ENCODE results near the gene KANSL1L.

KANSL1L gene

DNA sequence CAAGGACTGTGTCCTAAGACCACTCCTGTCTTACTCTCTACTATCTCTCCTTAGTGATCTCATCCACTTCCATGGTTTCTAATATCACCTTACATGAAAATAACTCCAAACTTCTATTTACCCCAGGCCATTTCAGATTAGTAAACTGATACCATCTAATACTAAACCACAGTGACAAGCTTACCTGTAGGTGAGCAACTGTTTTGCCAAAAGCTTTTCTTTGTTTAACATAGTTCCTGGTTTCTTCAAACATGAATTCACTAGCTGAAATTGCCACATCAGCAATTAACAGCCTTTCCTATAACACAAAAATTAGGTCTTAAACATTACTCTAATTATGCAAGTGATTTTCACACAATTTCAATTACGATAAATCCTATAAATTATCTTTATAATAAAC, 31.9 kb upstream of the KANSL1L start:
- no peak for TF ChIP-seq CTCF (conservative IDR thresholded peaks at IDR 0.05; ENCODE audit: low read depth)
- POLR2A ChIA-PET (ENCODE audit: low non-redundant PET), result no interaction called here
- CTCF ChIA-PET, result no interaction called here

DNA sequence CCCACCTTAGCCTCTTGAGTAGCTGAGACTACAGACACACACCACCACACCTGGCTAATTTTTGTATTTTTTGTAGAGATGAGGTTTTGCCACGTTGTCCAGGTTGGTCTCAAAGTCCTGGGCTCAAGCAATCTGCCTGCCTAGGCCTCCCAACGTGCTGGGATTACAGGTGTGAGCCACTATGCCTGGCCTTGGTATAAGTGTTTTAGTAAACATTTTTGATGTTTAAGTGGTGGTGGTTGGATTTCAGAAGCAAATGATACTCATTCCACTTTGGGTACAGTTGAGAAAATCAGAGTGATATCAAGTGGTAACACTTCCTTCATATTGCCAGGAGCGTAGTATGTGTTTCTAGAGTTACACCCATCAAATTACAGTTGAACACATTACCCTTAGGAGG, 28.6 kb upstream of the KANSL1L start:
- TF ChIP-seq CTCF (conservative IDR thresholded peaks at IDR 0.05; ENCODE audit: low read depth), result no peak
- H3K27ac ChIP-seq, result no peak overlapping the region
- POLR2A ChIA-PET (ENCODE audit: low non-redundant PET), result no interaction called here
- DNase-seq (ENCODE audit: low spot score), result no peak
- CTCF ChIA-PET, result interaction anchor here (0.6 to 1.7 kb wide), 3 partner anchors 21 to 133 kb away, joined by 3 to 5 read pairs (median 4); no protein-coding TSS in a partner anchor

More for the DNA sequence above, 31.9 kb upstream of the KANSL1L start:
- no peak for DNase-seq (ENCODE audit: low spot score)
- H3K27ac ChIP-seq, result no peak overlapping the region

- no peak overlapping the region for H3K27ac ChIP-seq
- peak; percentile 66 for TF ChIP-seq CTCF (conservative IDR thresholded peaks at IDR 0.05; ENCODE audit: low read depth)
- DNase-seq (ENCODE audit: low spot score), result peak; percentile 35
- POLR2A ChIA-PET (ENCODE audit: low non-redundant PET), result no interaction called here
- CTCF ChIA-PET, result interaction anchor here (0.5 to 1.7 kb wide), 13 partner anchors 9 to 943 kb away, joined by 3 to 10 read pairs (median 4); no protein-coding TSS in a partner anchor
Observed at GRCh38 chr2:210199186-210199765, 28.1 kb upstream of the KANSL1L start.

GRCh38 chr2:210198326-210198725, 27.1 kb upstream of the KANSL1L start:
- POLR2A ChIA-PET (ENCODE audit: low non-redundant PET), result no interaction called here
- no peak for TF ChIP-seq CTCF (conservative IDR thresholded peaks at IDR 0.05; ENCODE audit: low read depth)
- peak; percentile 4 for DNase-seq (ENCODE audit: low spot score)
- no peak overlapping the region for H3K27ac ChIP-seq
- CTCF ChIA-PET, result interaction anchor here (0.6 to 1.7 kb wide), 8 partner anchors 8 to 944 kb away, joined by 3 to 4 read pairs (median 4); no protein-coding TSS in a partner anchor

GRCh38 chr2:210197720-210198119, 26.5 kb upstream of the KANSL1L start:
- no peak overlapping the region for H3K27ac ChIP-seq
- ChIA-PET CTCF (interaction anchor here (0.6 to 0.7 kb wide), 2 partner anchors 10 to 871 kb away, joined by 3 to 4 read pairs; no protein-coding TSS in a partner anchor), POLR2A (ENCODE audit: low non-redundant PET) (no interaction called here)
- DNase-seq (ENCODE audit: low spot score), result no peak
- no peak for TF ChIP-seq CTCF (conservative IDR thresholded peaks at IDR 0.05; ENCODE audit: low read depth)

GRCh38 chr2:210195101-210195852, 24.1 kb upstream of the KANSL1L start:
- no peak overlapping the region for H3K27ac ChIP-seq
- ChIA-PET CTCF (interaction anchor here (0.6 to 0.7 kb wide), 5 partner anchors 13 to 122 kb away, joined by 3 to 4 read pairs (median 3); no protein-coding TSS in a partner anchor), POLR2A (ENCODE audit: low non-redundant PET) (no interaction called here)
- peak; percentile 42 for DNase-seq (ENCODE audit: low spot score)
- TF ChIP-seq CTCF (conservative IDR thresholded peaks at IDR 0.05; ENCODE audit: low read depth), result peak; percentile 76
